Activated T-cell treated with anti-CD3 and anti-CD28 coated beads, Interleukin-2, amount 50 U/mL, for 24 hours (primary cell): ENCODE data around the gene PANK2.
"Not testable (repeated sequence)": the region's sequence is repeated elsewhere in the genome, so short reads cannot be mapped to it uniquely, and the experiment has no call there.

ENCODE experiments used
- DNase-seq: peaks from one replicate; pipeline ENCODE4 v3.0.0-alpha.2; 2020
- H3K27ac Mint-ChIP-seq: 2 replicates; pipeline ENCODE4 v1.8.0; 2020; ENCODE audit warnings: mild to moderate bottlenecking, mixed read lengths
- H3K27me3 Mint-ChIP-seq: 2 replicates; pipeline ENCODE4 v1.8.0; 2020; ENCODE audit warnings: mixed read lengths
- H3K36me3 Mint-ChIP-seq: 2 replicates; pipeline ENCODE4 v1.8.0; 2020; ENCODE audit warnings: low read depth, mixed read lengths
- H3K4me1 Mint-ChIP-seq: 2 replicates; pipeline ENCODE4 v1.8.0; 2020; ENCODE audit warnings: low read depth, mixed read lengths
- H3K4me3 Mint-ChIP-seq: 2 replicates; pipeline ENCODE4 v1.8.0; 2020; ENCODE audit warnings: mild to moderate bottlenecking, moderate library complexity, mixed read lengths
- H3K9me3 Mint-ChIP-seq: 2 replicates; pipeline ENCODE4 v1.8.0; 2020; ENCODE audit warnings: mixed read lengths

The PANK2 gene

DNA sequence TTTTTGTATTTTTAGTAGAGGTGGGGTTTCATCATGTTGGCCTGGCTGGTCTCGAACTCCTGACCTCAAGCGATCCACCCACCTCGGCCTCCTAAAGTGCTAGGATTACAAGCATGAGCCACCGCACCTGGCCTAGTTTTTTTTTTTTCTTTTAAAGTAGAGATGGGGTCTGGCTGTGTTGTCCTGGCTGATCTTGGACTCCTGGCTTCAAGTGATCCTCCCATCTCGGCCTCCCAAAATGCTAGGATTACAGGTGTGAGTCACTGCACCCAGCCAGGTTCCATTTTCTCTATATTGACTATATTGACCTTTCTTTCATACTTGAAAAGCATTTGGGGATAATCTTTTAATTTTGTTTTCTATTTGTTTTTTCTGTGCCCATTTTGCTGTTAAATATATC lies 13.3 kb downstream of the PANK2 start:
- DNase-seq: no peak
- no peaks in the 10 kb centered on the region for H3K9me3 Mint-ChIP-seq
- H3K27me3 Mint-ChIP-seq: no peaks in the 10 kb centered on the region
- H3K4me1 Mint-ChIP-seq: peaks cover 77% of the 10 kb centered on the region
- peaks cover 47% of the 10 kb centered on the region for H3K36me3 Mint-ChIP-seq
- no peak overlapping the region for H3K4me3 Mint-ChIP-seq
- H3K27ac Mint-ChIP-seq: peak overlapping the region; percentile 52

DNA sequence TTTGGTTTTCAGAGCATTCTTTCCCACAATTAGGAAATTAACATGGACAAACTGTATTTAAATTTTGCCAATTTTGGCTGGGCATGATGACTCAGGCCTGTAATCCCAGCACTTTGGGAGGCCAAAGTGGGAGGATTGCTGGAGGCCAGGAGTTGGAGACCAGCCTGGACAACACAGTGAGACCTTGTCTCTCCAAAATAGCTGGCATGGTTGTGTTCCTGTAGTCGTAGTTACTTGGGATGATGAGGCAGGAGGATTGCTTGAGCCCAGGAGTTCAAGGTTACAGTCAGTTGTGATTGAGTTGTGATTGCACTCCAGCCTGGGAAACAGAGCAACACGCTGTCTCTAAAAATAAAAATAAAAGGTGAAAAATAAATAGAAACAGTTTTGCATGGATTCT lies 15.0 kb downstream of the PANK2 start:
- Mint-ChIP-seq H3K4me3 (no peak overlapping the region), H3K36me3 (peaks cover 57% of the 10 kb centered on the region), H3K9me3 (no peaks in the 10 kb centered on the region), H3K27me3 (no peaks in the 10 kb centered on the region), H3K4me1 (peaks cover 82% of the 10 kb centered on the region), H3K27ac (peak overlapping the region; percentile 67)
- no peak for DNase-seq

DNA sequence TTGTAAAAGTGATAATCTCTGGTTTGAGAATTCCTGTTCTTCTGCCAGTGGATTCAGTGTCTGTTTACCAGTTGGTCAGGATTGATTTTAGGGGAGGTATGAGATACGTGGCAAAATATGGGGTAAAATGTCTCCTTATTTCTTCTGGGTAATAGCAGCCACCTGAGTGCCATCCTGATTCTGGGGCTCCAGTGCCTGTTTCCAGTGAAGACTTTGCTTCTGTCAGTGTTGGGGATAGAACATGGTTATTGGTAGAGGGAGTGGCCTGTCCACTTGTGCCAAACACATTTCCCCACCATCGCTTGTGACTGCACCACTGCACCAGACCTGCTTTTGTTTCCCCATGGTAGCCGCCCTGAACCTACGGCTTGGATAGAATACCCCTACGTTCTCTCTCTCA lies 15.7 kb downstream of the PANK2 start:
- no peaks in the 10 kb centered on the region for H3K9me3 Mint-ChIP-seq
- no peak overlapping the region for H3K4me3 Mint-ChIP-seq
- no peaks in the 10 kb centered on the region for H3K27me3 Mint-ChIP-seq
- DNase-seq: no peak
- H3K27ac Mint-ChIP-seq: peak overlapping the region; percentile 79
- peaks cover 78% of the 10 kb centered on the region for H3K4me1 Mint-ChIP-seq
- H3K36me3 Mint-ChIP-seq: peaks cover 57% of the 10 kb centered on the region

DNA sequence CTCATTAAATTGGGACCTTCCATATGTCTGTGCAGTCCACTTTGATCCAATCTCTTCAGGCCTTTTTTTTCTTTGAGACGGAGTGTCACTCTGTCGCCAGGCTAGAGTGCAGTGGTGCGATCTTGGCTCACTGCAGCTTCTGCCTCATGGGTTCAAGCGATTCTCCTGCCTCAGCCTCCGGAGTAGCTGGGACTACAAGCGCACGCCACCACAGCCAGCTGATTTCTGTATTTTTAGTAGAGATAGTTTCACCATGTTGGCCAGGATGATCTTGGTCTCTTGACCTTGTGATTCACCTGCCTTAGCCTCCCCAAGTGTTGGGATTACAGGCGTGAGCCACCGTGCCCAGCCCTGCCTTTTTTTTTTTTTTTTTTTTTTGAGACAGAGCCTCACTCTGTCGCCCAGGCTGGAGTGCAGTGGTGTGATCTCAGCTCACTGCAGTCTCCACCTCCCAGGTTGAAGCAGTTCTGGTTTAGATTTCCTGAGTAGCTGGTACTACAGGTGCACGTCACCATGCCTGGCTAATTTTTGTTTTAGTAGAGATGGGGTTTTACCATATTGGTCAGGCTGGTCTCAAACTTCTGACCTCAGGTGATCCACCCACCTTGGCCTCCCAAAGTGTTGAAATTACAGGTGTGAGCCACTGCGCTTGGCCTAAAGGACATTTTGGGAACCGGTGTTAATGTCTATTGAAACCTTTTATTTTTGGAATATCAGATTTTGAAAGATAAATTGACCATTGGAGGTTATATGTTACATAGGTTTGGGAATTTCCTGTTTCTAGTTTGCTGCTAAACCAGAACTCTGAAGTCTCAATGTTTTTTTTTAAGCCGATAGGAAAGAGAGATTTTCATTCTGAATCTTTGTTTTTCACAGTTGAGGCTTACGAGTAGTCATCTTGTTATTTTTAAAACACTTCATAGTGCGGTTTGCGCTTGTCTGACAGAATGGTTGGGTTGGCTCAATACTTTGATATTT lies 17.8 kb downstream of the PANK2 start:
- Mint-ChIP-seq H3K27ac (peak overlapping the region; percentile 95), H3K4me1 (peaks cover 70% of the 10 kb centered on the region), H3K36me3 (peaks cover 65% of the 10 kb centered on the region), H3K4me3 (peak overlapping the region; percentile 63)
- DNase-seq: peak; percentile 58
- not testable (repeated sequence) for H3K9me3 Mint-ChIP-seq, H3K27me3 Mint-ChIP-seq

DNA sequence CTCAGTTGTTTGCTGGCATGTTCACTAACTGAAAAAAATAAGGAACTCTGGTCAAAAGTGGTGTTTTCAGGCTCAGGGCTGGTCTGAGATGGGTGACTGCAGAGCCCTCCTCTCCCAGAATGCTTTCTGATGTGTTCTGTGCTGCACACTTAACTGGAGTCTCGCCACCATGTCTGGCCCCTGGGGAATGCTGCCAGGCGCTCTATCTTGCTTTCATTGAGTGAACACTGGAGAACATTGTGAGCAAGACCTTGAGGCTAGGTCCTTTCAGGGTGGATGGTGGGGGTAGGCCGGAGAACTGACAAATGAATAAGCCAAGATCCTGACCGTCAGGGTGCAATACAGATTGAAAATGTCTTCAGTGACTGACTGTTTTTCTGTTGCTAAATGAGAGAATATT lies 19.5 kb downstream of the PANK2 start:
- DNase-seq: no peak
- peaks cover 72% of the 10 kb centered on the region for H3K36me3 Mint-ChIP-seq
- no peaks in the 10 kb centered on the region for H3K9me3 Mint-ChIP-seq
- peak overlapping the region; percentile 83 for H3K27ac Mint-ChIP-seq
- H3K27me3 Mint-ChIP-seq: no peaks in the 10 kb centered on the region
- H3K4me1 Mint-ChIP-seq: peaks cover 62% of the 10 kb centered on the region
- no peak overlapping the region for H3K4me3 Mint-ChIP-seq

DNA sequence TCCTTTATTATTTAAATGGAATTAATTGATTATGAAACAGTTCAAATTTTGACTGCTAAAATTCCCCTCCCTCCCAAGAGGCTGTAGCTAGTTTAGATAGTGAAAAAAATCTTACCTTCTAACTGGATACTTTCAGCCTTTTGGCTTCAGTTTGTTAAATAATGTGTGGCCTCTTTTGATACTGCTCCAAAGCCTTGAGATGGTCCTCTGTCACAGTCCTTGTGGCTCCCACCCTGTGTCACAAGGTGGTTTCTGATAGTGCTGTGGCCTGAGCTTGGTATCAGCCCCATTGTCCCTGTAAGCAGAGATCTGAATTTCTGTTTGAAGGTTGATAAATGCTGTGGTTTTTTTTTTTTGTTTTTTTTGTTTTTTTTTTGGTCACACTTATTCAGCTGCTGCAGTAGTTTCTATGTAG lies 20.8 kb downstream of the PANK2 start:
- no peak overlapping the region for H3K4me3 Mint-ChIP-seq
- DNase-seq: no peak
- no peaks in the 10 kb centered on the region for H3K9me3 Mint-ChIP-seq
- no peaks in the 10 kb centered on the region for H3K27me3 Mint-ChIP-seq
- peaks cover 59% of the 10 kb centered on the region for H3K4me1 Mint-ChIP-seq
- H3K36me3 Mint-ChIP-seq: peaks cover 75% of the 10 kb centered on the region
- peak overlapping the region; percentile 61 for H3K27ac Mint-ChIP-seq

DNA sequence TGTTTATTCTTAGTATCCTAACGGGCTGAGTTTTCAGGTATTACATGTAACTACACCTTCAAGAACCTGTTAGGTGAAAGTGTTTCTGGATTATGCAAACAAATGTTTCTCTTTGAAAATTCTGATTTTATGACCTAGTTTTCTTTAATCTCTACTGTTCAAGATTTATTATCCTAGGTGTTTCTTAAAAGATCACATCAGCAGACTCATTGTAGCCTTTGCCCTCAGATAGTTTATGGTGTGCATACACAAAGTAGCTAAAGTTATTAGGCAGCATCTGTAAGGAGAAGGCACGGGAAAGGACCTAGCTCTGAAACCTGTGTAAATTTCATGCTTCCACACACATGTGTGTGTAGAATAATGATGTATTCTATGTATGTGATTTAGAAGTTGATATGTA lies 21.7 kb downstream of the PANK2 start:
- Mint-ChIP-seq H3K27me3 (no peaks in the 10 kb centered on the region), H3K4me1 (peaks cover 61% of the 10 kb centered on the region), H3K4me3 (no peak overlapping the region), H3K36me3 (peaks cover 82% of the 10 kb centered on the region), H3K9me3 (no peaks in the 10 kb centered on the region), H3K27ac (peak overlapping the region; percentile 33)
- DNase-seq: no peak

DNA sequence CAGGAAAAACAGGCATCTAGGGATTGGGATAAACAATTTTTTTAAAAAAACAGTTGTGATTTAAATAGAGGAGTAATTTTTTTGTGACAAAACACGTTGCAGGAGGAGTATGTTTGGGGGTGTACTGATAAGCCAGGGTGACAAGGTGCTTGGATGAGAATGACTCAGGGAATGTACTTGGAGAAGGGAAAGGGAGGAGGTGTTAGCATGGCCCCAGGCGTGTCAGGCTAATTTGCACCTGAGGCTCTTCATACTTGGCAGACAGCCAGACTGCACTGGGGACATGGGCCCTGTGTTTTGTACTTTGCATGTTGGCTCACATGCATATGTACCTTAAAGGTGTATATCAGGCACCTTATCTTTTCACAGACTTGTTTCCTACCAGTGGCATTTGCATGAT lies 22.8 kb downstream of the PANK2 start:
- Mint-ChIP-seq H3K27me3 (no peaks in the 10 kb centered on the region), H3K4me1 (peaks cover 60% of the 10 kb centered on the region), H3K9me3 (no peaks in the 10 kb centered on the region), H3K36me3 (peaks cover 93% of the 10 kb centered on the region), H3K4me3 (no peak overlapping the region), H3K27ac (peak overlapping the region; percentile 73)
- DNase-seq: no peak

DNA sequence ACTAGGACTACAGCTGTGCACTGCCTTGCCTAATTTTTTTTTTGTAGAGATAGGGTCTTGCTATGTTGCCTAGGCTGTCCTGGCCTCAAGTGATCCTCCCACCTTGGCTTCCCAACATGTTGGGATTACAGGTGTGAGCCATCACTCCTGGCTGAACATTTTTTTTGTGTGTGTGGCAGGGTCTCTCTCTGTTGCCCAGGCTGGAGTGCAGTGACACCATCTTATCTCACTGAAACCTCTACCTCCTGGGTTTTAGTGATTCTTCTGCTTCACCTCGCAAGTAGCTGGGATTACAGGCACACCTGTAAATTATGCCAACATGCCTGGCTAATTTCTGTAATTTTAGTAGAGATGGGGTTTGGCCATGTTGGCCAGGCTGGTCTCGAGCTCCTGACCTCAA lies 25.3 kb downstream of the PANK2 start:
- Mint-ChIP-seq H3K4me1 (peaks cover 52% of the 10 kb centered on the region), H3K27ac (peak overlapping the region; percentile 71), H3K4me3 (no peak overlapping the region), H3K36me3 (peaks cover 94% of the 10 kb centered on the region), H3K27me3 (no peaks in the 10 kb centered on the region), H3K9me3 (no peaks in the 10 kb centered on the region)
- DNase-seq: no peak

DNA sequence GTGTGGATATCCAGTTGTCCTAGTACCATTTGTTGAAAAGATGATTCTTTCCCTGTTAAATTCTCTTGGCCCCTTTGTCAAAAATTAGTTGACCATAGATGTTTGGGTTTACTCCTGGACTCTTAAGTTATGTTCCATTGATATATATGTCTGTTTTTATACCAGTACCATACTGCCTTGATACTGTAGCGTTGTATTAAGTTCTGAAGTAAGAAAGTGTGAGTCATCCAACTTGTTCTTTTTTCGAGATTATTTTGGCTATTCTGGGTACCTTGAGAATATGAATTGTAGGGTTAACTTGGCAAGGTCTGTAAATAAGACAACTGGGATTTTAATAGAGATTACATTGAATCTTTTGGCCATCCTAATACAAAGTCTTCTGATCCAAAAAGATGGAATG lies 26.5 kb downstream of the PANK2 start:
- Mint-ChIP-seq H3K4me3 (no peak overlapping the region), H3K4me1 (peaks cover 44% of the 10 kb centered on the region), H3K9me3 (no peaks in the 10 kb centered on the region), H3K27ac (peak overlapping the region; percentile 66), H3K36me3 (peaks cover 93% of the 10 kb centered on the region), H3K27me3 (no peaks in the 10 kb centered on the region)
- no peak for DNase-seq

DNA sequence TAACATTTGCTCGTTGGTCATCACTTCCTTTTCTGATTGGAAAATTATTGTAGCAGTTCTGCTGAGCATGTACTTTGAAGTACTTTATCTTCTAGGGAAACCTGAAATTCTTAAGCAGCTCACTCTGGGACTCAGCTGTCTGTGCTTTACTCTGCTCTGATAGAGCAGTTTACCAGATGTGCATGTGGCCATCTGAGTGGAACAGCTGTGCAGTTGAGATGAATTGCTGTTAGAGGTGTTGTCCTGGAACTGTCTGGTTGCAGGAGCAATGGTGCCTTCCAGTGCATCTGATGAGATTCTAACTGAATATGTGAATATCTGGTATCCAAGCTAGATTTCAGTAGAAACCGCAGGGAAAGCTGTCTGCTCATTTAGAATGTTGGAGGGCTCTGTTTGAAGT lies 27.2 kb downstream of the PANK2 start:
- Mint-ChIP-seq H3K36me3 (peaks cover 91% of the 10 kb centered on the region), H3K9me3 (no peaks in the 10 kb centered on the region), H3K4me1 (peaks cover 42% of the 10 kb centered on the region), H3K27me3 (no peaks in the 10 kb centered on the region), H3K4me3 (no peak overlapping the region), H3K27ac (peak overlapping the region; percentile 75)
- no peak for DNase-seq

DNA sequence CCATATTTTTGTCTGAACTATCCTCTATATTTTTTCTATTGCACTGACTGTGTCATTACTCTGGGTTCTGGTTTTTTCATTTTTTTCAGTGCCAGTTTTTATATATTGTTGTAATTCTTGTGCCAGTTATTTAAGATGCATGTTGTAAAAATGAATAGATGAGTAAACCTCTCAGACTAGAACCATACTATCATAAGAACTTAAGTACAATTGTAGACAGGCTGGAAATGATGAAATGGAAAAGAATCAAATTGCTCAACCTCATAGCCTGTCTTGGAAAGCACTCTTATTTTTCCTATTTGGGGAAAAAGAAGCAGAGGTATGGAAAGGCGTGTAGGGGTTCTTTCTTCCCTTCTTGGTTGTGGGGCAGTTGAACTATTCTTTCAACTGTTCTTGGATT lies 30.2 kb downstream of the PANK2 start:
- Mint-ChIP-seq H3K27me3 (no peaks in the 10 kb centered on the region), H3K9me3 (no peaks in the 10 kb centered on the region), H3K27ac (peak overlapping the region; percentile 67), H3K4me3 (no peak overlapping the region), H3K36me3 (peaks cover 95% of the 10 kb centered on the region), H3K4me1 (peaks cover 57% of the 10 kb centered on the region)
- no peak for DNase-seq

DNA sequence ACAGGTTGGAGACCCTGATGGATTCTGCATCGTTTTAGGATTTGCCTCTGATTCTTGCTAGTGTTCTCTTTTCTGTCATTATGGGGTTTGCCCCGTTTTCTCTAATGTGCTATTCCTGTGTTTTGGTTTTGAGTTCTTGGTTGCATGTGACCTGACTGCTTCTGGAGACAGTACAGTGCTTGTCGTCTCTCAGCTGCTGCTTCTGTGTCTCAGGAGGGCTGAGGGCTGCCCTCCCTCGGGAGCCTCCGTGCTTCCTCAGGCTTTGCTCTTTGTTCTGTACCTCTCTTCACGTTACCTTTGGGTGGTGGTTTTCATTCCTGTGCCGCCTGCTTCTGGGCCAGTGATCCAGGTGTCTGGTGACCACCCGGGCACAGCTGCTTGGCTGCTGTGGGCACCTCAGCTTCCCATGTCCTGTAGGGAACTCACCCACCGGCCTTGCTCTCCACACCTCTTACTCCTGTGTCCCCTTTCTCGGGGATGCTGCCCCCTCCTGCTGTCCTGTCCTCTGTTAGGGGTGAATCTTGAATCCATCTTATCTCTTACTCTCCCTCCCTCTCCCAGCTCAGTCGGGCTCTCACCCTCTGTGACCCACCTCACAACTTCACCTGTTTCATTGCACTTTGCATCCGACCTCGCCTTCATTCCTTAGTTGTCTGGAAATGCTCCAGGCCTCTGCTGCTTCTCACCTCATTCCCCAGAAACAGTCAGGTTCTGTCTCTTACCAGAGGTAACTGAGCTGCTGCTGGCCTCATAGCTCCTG lies 33.2 kb downstream of the PANK2 start:
- Mint-ChIP-seq H3K36me3 (peaks cover 91% of the 10 kb centered on the region), H3K27ac (peak overlapping the region; percentile 62), H3K27me3 (no peaks in the 10 kb centered on the region), H3K4me3 (no peak overlapping the region), H3K9me3 (no peaks in the 10 kb centered on the region), H3K4me1 (peaks cover 56% of the 10 kb centered on the region)
- no peak for DNase-seq

DNA sequence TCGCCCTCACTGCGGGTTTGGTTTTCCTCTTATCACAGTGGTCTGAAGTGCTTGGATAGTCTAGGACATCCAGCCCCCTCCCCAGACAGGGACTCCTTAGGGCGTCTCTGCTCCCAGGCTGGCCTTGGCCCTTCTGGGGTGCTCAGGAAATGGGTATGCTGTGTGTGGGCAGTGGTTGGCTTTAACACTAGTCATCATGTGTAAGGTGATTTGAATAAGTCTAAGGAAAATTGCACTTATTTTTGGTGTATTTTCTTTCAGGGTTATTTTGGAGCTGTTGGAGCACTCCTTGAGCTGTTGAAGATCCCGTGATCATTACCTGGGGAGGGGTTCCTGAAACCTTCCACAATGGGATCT lies 33.8 kb downstream of the PANK2 start:
- peaks cover 90% of the 10 kb centered on the region for H3K36me3 Mint-ChIP-seq
- no peaks in the 10 kb centered on the region for H3K27me3 Mint-ChIP-seq
- H3K9me3 Mint-ChIP-seq: no peaks in the 10 kb centered on the region
- H3K4me1 Mint-ChIP-seq: peaks cover 56% of the 10 kb centered on the region
- H3K27ac Mint-ChIP-seq: peak overlapping the region; percentile 62
- DNase-seq: no peak
- no peak overlapping the region for H3K4me3 Mint-ChIP-seq

DNA sequence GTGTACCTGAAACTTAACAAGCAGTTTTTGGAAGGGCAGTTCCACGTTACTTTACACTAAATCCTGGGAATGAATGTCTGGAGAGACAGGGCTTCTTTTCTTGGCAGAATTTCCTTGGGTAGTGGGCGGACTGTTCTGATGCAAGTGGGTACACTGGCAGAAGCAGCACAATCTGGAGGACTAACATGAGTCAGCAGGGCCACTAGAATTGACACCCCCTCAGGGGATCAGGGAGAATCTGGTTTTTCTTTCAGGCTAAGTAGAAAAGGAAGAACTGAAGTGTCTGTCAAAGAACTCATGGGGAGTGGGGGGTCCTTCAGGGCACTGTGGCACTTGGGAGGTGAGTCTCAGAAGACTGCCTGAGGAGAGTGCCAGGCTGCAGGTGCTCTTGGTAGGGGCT lies 34.6 kb downstream of the PANK2 start:
- no peak for DNase-seq
- Mint-ChIP-seq H3K9me3 (no peaks in the 10 kb centered on the region), H3K36me3 (peaks cover 86% of the 10 kb centered on the region), H3K4me3 (no peak overlapping the region), H3K4me1 (peaks cover 51% of the 10 kb centered on the region), H3K27ac (peak overlapping the region; percentile 62), H3K27me3 (no peaks in the 10 kb centered on the region)
